Measurements from ENCODE around the gene NFATC3.

- no peak for TF ChIP-seq POLR2AphosphoS5 (IDR thresholded peaks at IDR 0.05; ENCODE audit: low read depth, low read length)
- no peak for TF ChIP-seq POLR2A (IDR thresholded peaks at IDR 0.05; ENCODE audit: low read depth, low read length)
- TF ChIP-seq SPI1 (IDR thresholded peaks at IDR 0.05; ENCODE audit: low read depth, low read length), result no peak
- no peak for TF ChIP-seq PAX5 (IDR thresholded peaks at IDR 0.05; ENCODE audit: insufficient read depth, low read length, severe bottlenecking)
Measured at GRCh38 chr16:68040506-68041288, 44.5 kb upstream of the NFATC3 start.

All from GM12891 (cell line).